ENCODE results near the gene SMIM9.
"Not testable (repeated sequence)": the region's sequence is repeated elsewhere in the genome, so short reads cannot be mapped to it uniquely, and the experiment has no call there.

The SMIM9 gene

DNA sequence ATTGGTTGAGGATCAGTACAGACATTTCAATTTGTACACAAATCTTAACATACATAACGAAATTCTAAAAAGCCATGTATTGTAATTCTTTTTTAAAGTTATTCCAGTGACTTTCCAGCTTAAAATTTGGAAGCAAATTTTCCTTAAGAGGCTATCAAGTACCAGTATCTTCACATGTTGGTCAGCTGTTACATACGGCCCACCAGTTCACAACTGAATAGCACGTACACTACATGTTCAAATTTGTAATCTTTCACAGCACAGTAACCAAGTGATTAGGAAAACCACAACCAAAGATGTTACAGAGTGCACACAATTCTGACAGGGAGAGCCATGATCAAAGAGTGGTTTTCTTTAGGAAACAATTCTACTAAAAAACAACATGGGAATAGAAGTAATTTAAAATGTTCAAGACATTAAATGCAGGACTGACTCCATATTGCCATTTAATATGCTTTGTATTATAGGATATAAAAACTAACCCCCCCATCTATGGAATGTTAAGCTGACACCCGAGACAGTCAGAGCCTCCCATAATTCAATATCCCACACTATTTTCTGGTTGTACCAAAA is 18.1 kb downstream of the SMIM9 start:
- in situ Hi-C loops (cut with MboI; ENCODE audit: low sequenced_read_pairs): not testable (repeated sequence)

DNA sequence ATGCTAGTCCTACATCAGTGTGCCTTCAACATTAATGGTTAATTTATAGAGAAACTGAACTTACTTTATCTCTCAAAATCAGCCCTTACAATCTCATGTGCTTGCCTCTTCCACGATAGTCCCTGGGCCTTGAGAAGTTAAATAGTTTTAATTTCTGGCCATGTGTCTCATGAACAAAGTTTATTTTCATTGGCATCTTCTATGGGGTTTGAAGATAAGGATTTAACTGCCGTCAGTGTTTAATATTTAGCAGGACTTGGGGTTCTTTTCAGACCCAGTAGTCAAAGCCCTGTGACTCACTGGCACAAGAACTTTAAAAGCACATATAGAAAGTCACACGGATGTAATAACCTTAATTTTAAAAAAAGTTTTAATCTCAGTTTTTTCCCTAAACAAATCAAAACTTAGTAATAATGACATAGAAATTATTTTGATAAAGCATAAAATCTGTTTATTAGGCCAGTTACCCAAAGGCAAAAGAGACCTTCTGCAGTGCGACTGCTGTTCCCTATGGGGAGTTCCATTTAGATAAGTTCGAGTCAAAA is 19.1 kb downstream of the SMIM9 start:
- in situ Hi-C loops (cut with MboI; ENCODE audit: low sequenced_read_pairs): no loop called here

DNA sequence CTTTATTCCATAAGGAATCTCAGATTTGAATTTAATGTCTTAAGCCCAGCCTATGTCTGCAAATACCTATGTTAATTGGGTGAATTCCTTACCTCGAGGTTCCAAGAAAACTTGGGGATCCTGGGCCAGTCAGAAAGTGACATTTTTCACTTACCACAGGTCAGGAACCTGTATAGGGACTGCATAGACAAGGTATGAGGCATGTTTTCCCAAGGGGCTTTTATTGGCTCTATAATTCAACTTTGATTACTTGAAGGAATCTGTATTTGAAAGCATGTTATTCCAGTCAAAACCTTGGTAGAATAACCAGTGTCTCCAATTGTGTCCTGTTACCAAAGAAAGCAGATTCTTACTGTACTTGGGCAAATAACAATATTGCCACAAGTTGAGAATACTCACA is 20.7 kb downstream of the SMIM9 start:
- in situ Hi-C loops (cut with MboI; ENCODE audit: low sequenced_read_pairs): no loop called here

DNA sequence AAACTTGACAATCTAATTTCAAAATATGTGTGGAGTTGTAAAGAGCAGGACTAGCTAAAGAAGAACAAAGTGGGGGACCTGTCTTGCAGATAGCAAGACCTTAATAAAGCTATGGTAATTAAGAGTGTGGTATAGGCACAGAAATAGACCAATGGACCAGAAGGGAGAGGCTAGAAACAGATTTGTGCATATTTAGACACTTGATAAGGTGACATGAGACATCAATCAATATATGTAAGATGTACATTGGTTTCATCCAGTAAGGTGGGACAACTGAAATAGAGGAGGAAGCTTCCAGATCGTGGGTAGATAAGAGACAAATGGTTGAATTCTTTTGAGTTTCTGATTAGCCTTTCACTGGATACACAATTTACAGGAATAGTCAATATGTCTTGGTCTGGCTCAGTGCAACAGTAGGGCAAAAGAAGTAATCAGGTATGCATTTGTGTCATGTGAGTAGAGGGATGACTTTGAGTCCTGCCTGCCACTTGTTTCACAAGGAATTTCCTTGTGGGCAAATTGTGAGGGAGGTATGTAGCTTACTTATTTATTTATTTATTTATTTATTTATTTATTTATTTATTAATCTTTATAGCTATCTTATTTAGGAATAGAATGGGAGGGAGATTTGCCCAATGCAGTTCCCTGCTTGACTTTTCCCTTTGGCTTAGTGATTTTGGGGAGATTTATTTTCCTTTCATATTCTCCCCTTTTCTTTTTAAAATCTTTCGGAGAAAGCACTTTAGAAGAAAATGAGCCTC is 21.9 kb downstream of the SMIM9 start:
- in situ Hi-C loops (cut with MboI; ENCODE audit: low sequenced_read_pairs): no loop called here

DNA sequence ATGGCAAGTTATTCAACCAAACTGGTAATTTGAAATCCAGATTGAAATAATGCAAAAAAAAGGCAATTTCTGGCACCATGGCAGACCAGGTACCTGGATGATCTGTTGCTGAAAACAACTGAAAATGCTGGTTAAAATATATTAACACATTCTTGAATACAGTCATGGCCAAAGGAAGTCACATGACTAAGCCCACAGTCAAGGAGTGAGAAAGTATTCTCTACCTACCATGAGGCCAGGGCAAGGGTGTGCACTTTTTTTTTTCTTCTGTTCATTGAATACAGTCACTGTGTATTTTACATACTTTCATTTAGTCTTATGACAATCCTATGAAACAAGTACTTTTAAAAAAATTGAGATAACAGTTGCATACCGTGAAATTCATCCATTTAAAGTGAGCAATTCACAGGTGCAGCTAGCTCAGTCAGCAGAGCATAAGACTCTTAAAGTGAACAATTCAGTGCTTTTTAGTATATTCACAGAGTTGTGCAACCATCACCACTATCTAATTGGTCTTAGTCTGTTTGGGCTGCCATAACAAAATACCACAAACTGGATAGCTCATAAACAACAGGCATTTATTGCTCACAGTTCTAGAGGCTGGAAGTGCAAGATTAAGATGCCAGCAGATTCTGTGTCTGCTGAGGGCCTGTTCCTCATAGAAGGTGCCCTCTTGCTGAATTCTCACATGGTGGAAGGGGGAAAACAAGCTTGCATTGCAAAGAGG is 24.4 kb downstream of the SMIM9 start:
- in situ Hi-C loops (cut with MboI; ENCODE audit: low sequenced_read_pairs): no loop called here

DNA sequence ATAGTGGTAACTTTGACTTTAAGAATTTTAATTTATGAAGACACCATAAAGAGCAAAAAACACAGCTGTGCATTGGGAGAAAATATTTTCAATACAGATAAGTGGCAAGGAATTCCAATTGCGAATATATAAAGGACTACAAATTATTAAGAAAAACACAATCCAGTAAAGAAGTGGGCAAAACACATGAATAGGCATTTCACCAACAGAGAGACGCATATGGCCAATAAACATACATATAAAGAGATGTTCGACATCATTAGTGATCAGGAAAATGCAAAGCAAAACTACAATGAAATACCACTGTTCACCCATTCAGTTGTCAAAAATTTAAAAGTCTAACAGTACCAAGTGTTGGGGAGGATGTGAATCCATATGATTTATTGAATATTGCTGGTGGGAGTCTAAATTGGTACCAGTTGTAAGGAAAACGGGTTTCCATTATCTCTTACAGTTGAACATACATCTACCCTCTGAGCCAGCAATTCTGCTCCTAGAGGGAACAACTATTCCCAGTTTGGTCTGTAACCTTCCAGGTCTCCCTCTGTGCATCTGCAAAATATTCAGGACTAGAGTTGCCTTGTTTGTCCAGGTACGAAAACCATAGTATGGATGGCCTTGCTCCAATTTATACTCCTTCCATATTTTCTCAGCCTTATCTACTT is 27.5 kb downstream of the SMIM9 start:
- in situ Hi-C loops (cut with MboI; ENCODE audit: low sequenced_read_pairs): no loop called here

DNA sequence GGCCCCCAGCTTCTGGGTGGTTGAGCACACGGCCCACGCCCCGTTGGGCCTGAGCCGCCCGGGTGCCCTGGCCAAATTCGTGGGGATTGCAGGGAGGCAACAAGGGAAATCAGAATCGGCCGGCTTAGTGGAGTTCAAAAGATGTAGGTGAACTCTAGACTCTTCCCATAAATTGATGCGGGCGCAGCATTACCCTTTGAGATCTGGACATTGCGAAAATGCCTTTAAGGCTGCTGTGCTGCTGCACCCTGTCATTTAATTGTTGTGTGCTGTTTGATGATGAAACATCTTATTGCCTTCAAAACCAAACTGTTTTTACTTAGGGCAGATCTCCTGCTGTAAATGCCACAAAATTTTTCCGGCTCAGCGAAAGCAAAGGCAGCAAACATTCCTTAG is 28.8 kb downstream of the SMIM9 start:
- in situ Hi-C loops (cut with MboI; ENCODE audit: low sequenced_read_pairs): no loop called here

DNA sequence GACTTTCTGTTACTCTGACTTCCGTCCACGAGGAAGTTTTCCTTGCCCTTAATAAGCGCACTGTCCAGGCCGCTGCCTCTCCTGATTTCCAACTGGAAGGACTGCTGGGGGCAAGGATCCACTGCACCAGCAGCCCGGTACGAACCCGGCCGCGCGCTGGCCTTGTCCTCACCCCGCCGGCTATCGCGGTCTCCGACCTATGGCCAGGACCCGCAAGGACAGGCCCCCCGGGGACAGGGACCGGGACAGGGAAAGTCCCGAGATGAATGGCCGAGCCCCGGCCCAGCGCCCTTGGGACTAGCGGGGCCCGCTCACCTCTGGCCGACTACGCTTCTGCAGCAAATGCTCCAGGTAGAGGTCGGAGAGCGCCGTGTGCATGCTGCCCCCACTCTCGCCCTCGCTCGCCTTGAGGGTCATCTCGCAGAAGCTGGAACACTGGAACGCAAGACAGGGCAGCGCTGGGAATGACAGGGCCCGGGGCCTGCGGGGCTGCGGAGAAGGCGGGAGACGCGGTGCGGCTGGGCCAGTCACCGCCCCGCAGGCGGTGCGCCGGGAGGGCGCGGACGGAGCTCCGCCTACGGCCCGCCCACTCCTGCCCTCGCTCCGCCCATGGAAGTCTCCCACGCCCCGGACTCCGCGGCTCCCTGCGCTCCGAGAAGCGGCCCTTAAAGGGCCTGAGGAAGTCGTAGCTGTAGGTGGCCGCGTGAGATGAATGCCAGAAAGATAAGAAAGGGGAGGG is 29.3 kb downstream of the SMIM9 start, which contains the start of gene MPP1:
TSS of gene MPP1 (minus strand) at position 529 of the 739 bp plus-strand sequence. CDS start at position 417, 112 bp downstream.
- in situ Hi-C loops (cut with MboI; ENCODE audit: low sequenced_read_pairs): no loop called here

DNA sequence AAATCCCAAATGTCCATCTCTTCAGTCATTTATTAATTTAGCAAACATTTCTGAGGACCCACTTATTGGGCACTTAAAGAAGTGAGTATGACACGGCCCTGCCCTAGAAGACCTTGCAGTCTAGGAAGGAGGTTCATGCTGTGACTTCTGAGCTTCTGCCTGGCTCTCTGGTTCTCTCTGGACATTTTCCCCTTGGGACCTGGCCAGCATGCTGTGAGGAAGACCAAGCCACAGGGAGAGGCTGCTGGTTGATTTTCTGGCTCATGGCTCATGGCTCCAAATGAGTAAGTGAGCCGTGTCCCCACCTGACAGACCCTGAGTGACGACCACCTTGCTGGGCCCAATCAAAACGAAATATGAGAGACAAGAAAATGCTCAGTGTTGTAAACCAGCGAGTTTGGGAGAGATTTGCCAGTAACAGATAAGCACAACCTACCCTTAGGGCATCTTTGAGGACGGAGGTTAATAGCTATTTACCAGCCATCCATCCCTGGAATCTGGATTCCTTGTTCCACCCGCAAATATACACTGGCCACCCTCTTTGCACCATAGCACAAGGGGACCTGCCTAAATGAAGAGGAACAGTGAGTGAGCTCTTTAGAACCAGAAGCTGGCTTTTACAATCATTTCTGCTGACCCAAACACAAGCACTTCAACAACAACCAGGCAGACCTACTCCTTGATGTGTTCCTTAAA is 30.1 kb downstream of the SMIM9 start:
- in situ Hi-C loops (cut with MboI; ENCODE audit: low sequenced_read_pairs): no loop called here

DNA sequence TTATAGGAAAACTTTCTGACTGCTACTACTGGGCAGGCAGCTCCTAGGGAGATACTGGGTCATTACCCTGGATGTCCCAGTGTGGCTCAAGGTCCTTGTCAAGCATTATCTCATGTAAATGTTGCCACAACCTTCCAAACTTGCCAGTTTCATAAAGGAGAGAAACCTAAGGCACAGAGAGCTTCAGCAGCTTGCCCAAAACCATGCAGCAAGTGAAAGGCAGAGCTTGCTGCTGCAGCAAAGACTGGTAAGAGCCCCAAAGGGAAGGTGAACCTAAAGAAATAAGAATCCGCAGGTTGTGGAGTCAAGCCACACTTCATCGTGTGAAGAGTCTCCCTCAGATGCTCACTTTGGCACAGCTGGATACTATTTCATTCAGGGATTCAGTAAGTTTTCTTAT is 31.5 kb downstream of the SMIM9 start:
- in situ Hi-C loops (cut with MboI; ENCODE audit: low sequenced_read_pairs): no loop called here

DNA sequence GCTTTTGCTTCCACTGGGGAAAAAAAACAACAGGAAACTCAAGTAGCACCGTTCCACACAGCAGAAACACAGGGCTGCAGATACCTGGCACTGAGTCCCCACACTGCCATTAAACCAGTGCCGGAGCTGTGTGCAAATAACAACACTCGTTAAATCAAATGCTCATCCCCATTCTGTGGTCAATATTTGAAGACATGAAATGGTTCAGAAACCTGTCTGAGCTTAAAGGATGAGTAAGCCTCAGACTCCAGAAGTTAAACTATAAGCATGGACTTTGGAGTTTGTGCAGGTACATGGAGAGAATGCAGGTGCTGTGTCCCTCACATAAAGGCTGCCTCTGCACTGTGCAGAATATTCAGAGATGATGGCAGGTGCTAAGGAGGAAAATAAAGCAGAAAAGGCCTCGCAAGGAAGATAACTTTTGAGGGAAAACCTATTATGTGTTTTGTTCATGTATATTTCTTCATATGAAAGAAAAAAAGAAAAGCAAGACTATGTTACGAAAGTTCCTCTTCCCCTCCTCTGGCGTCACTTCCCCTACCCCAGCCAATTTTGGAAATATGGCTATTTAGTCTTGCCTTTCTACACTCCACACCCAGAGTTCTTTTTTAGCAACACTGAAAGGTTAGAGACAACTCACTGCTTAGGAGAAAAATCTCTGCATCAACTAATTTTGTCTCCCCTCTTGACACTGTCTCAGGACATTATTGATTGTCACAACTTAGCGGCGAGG is 33.8 kb downstream of the SMIM9 start:
- in situ Hi-C loops (cut with MboI; ENCODE audit: low sequenced_read_pairs): no loop called here

DNA sequence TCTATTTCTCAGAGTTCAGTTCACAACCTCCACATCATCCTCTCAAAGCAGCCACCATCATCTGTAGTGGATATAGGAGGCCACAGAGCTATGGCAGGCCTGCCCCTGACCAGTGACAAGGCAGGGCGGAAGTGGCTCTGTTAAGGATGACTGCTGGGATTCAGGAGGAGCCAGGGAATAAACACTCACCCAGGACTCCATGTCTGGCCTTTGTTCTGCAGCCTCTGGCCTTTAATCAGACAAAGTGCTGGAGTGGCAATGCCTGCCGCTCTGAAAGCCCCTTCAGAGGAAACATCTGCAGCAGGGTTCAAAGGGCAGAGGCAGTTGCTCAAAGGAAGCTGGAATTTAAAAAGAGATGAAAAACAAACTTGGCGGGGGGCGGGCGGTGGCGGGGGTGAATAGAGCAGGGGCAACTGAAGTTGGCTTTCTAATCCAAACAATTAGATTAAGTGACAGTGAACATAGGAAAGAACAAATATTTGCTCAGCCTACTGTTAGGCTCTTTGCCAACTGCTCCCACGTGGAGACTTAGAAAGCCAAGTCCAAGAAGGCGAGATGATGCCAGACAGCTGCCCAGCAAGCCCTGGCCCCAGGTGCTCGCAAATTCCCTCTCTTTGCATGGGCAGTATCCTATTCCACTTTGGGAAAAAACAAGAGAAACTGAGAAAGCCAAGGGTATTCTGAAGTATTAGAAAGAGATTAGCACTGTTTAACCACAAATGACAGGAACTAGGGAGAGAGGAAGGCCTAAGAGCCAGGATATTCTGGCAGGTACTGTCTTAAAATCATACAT is 34.7 kb downstream of the SMIM9 start:
- in situ Hi-C loops (cut with MboI; ENCODE audit: low sequenced_read_pairs): no loop called here

DNA sequence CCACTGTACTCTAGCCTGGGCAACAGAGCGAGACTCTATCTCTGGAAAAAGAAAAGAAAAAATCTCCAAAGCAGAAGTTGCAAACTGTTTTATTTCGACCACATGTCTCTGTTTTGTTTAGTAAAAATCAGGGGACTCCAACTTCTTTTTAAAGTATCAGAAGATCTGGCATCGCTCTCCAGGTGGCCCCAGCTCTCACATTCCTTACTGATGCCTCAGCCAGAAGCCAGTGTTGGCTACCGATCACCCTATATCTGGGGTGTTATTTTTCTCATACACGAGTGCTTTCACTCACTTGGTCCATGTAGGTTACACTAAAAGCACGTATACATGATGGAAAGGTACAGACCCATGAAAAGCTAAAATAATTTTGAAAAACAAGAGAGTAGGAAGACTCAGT is 37.5 kb downstream of the SMIM9 start:
- in situ Hi-C loops (cut with MboI; ENCODE audit: low sequenced_read_pairs): no loop called here

DNA sequence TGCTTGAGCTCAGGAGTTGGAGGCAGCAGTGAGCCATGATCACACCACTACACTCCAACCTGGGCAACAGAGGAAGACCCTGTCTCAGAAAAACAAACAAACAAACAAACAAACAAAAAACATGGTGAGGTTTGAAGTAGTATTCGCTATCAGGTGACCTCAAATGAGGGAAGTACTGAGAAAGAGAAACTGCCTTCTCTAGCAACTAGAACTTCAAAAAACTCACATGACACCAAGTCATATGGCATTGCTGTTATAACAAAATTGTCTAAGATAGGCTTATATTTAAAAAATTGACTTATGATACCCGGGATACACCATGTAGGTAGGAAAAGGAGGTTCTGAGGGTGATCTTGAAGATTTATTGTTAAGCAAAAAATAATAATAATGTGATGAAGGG is 39.4 kb downstream of the SMIM9 start:
- in situ Hi-C loops (cut with MboI; ENCODE audit: low sequenced_read_pairs): no loop called here

DNA sequence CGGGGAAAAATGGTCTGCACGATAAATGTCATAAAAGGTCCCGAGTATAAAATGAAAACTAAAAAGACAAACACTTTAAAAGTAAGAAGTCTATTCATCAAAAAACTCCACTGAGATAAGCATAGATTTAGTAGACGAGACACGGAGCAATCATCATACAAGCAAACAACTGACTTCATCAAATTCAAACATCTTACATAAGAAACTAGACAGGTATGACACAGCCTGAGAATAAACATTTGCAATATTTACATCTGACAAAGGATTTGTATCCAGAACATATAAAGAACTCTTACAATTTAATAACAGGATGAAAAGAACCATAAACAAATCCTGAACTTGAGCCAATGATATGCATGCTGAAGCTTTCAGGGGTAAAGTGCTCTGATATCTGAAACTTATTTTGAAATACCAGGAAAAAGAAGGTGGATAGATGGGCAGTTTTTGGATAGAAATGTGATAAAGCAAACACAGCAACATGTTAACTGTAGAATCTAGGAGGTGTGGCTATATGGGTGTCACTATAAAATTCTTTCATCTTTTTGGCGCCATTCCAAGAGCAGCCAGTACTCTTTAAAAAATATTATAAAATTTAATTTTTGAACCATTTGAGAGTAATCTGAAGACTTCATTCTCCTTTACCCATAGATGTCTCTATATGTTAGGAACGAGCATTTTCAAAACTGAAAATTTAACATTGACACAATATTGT is 41.2 kb downstream of the SMIM9 start:
- in situ Hi-C loops (cut with MboI; ENCODE audit: low sequenced_read_pairs): no loop called here

DNA sequence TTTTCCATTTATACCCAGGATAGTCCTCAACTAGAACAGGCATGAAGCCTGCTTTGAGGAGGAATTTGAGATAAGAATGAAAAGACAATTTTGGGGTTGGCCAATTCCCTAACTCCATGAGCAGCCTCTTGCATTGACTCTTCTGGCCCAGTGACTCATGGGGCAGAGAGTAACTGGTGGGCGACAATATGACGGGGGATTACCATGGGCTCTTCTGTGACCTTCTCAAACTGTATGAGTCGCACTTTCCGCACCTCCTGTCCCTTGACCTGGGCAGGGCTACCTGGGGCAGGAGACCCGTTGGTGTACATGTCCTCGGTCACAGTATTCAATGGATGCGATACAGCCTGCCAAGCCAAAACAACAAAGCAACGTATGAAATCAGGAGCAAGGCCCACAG is 42.5 kb downstream of the SMIM9 start:
- in situ Hi-C loops (cut with MboI; ENCODE audit: low sequenced_read_pairs): no loop called here

DNA sequence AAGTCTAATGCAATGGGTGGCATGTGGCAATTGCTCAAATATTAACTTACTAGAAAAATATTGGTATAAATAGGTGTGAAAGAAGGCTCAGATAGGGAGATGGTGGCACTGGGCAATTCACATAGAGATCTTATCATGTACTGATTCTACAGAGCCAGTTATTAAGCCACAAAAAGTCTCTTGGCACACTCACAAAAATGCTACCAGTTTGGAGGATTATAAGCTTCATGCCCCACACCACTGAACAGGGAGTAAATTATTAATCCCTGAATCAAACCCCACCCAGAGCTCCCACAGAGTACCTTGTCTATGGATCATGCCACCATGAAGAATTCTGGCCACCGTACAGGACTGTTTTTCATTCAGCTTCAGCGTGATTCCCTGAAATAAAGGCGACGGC is 43.0 kb downstream of the SMIM9 start:
- in situ Hi-C loops (cut with MboI; ENCODE audit: low sequenced_read_pairs): no loop called here

DNA sequence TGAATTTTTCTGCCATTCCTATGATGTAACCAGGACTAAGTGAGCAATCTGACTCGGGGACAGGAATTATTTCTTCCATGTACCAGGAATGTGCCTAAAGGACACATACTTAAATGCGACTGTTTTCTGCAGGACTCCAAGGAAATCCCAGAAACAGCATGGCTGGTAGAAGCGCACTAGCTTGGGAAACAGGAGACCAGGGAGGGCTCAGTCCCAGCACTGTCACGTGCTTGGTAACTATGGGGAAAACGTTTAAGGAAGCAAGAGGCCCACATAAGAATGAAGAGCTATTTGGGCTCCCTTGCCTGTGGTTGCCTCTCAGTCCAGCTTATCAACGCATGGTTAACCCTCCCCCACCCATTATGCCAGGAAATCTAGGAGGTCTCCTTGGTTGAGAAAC is 48.7 kb downstream of the SMIM9 start:
- in situ Hi-C loops (cut with MboI; ENCODE audit: low sequenced_read_pairs): no loop called here

All from HL-60/S4 treated with retinoic acid at 250 ng/mL for 4 days and 3 days (cell line).